Left renal cortex interstitium (tissue), 4 donors: ENCODE results near the gene SPINK4. TPM values are rescaled to one million over a fixed set of nuclear protein-coding genes. Genes with fewer than 3 reads are reported as not detected.
A peak's percentile ranks its signal among the peaks of the same experiment; 100 is the strongest.

Source experiments
- DNase-seq, 4 donors: peaks; one replicate each; pipeline ENCODE4 v3.0.0-alpha.2; 2013; ENCODE audit warnings: low read depth in 4 of 4, low spot score in 2 of 4, missing footprints in 1 of 4
- polyA plus RNA-seq, 4 donors: library from polyadenylated mRNA; unstranded; fragments of 120-200 nt; gene quantifications; one replicate each; pipeline ENCODE4 v1.2.1, GENCODE V29; 2013; ENCODE audit not compliant: insufficient read length in 4 of 4

Gene SPINK4
- not detected for polyA plus RNA-seq

GRCh38 chr9:33239921-33240320 lies at the start of gene SPINK4:
Gene SPINK4, plus strand, starts transcription at chr9:33240167. Its CDS starts 42 bp downstream, at chr9:33240209.
- DNase-seq, result no peak

- DNase-seq, result no peak
Measured at GRCh38 chr9:33192493-33193255, 47.3 kb upstream of the SPINK4 start.

GRCh38 chr9:33193818-33194217 lies 46.1 kb upstream of the SPINK4 start:
- DNase-seq, result no peak

- no peak for DNase-seq
Measured at GRCh38 chr9:33196736-33197135, 43.2 kb upstream of the SPINK4 start.

GRCh38 chr9:33197279-33198152 lies 42.5 kb upstream of the SPINK4 start:
- no peak for DNase-seq

- no peak for DNase-seq
Measured at GRCh38 chr9:33198165-33198564, 41.8 kb upstream of the SPINK4 start.

GRCh38 chr9:33202018-33202417 lies 37.9 kb upstream of the SPINK4 start:
- no peak for DNase-seq

- DNase-seq, result no peak
Measured at GRCh38 chr9:33202552-33203201, 37.3 kb upstream of the SPINK4 start.

- no peak for DNase-seq
Measured at GRCh38 chr9:33209394-33209793, 30.6 kb upstream of the SPINK4 start.

GRCh38 chr9:33210006-33210715 lies 29.8 kb upstream of the SPINK4 start:
- no peak for DNase-seq

- peak in 3 of 4 donors; percentile 15 to 55 (median 45) for DNase-seq
Measured at GRCh38 chr9:33211695-33212393, 28.1 kb upstream of the SPINK4 start.

GRCh38 chr9:33220681-33221567 lies 19.0 kb upstream of the SPINK4 start:
- DNase-seq, result no peak

- DNase-seq, result no peak
Measured at GRCh38 chr9:33221568-33221884, 18.4 kb upstream of the SPINK4 start.

GRCh38 chr9:33222031-33222430 lies 17.9 kb upstream of the SPINK4 start:
- DNase-seq, result no peak

GRCh38 chr9:33223696-33224095 lies 16.3 kb upstream of the SPINK4 start:
- no peak for DNase-seq

GRCh38 chr9:33225319-33226147 lies 14.4 kb upstream of the SPINK4 start:
- peak; percentile 58 to 70 (median 64) for DNase-seq

GRCh38 chr9:33227008-33227398 lies 13.0 kb upstream of the SPINK4 start:
- DNase-seq, result no peak

- DNase-seq, result no peak
Measured at GRCh38 chr9:33227741-33228140, 12.2 kb upstream of the SPINK4 start.
